ENCODE measurements around the gene PIEZO1.
"Not testable (repeated sequence)": the region's sequence is repeated elsewhere in the genome, so short reads cannot be mapped to it uniquely, and the experiment has no call there.

PIEZO1 gene

DNA sequence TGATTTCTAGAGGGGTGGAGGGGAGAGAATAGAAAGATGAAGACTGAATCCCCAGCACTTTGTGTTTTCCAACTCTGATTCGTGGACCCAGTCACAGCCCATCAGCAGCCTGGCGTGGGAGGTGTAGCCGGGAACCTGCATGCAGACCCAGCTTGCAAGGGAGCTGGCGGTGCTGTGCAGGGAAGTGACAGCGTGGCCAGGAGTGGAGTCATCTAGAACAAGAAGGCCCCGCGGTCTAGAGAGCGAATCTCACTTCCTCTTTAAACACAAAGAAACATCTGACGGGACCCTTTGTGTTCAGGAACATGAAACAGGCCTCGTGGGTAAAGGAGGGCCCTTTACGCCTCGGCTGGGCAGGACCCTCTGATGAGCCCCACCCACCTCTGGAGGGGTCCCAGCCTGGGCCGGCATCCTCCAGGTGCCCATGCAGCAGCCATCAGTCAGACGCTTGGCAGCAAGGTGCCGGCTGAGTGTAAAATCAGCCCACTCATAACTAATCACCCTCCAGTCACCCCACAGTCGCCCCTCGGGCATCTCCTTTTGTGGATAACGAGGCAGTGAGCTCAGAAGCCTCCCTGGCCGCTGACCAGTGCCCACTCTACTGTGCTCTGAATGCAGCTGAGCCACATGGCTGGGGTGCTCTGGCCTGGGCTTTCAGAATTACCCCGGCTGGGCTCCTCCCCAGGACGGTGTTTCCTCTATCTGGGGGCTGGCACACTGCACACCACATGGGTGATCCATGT lies 103.1 kb downstream of the PIEZO1 start:
- DNase-seq = peak; percentile 87

DNA sequence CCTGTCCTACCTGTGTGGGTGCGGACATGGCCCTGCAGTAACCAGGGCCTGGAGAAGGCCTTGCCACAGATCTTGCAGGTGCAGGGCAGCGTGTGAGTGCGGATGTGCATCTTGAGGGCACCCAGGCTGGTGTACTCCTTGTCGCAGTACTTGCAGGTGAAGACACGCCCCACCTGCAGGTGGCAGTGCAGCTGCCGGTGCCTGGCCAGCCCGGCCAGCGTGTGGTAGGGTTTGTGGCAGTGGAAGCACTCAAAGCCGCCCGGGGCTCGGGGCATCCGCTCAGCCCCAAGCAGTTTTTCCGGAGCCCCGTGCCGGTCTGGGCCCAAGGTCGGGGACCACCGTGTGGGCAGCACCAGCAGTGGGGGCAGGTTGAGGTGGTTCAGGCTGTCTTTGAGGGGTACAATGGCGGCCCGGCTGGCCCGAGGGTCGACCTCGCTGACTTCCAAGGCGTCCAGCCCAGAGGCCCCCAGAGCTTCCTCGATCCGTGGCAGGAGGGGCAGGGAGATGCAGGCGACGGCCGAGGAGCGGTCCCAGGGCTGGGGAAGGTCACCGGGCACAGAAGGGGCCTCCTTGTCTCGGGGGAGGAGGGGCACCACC lies 103.8 kb downstream of the PIEZO1 start:
- DNase-seq = peak; percentile 57

DNA sequence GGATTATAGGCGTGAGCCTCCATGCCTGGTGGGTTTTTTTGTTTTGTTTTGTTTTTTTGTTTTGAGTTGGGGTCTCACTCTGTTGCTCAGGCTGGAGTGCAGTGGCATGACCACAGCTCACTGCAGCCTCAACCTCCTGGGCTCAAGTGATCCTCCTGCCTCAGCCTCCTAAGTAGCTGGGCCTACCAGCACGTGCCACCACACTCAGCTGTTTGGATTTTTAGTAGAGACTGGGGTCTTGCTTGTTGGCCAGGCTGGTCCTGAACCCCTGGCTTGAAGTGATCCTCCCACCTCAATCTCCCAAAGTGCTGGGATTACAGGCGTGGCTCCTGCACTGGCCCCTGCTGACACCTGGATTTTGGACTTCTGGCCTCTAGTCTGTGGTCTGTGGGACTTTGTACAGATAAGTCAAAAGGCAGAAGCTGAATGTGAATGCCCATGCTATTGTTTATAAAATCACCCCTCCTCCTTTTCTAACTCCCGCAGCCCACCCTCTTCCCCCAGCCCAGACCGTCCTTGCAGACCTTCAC lies 104.4 kb downstream of the PIEZO1 start:
- DNase-seq = no peak

DNA sequence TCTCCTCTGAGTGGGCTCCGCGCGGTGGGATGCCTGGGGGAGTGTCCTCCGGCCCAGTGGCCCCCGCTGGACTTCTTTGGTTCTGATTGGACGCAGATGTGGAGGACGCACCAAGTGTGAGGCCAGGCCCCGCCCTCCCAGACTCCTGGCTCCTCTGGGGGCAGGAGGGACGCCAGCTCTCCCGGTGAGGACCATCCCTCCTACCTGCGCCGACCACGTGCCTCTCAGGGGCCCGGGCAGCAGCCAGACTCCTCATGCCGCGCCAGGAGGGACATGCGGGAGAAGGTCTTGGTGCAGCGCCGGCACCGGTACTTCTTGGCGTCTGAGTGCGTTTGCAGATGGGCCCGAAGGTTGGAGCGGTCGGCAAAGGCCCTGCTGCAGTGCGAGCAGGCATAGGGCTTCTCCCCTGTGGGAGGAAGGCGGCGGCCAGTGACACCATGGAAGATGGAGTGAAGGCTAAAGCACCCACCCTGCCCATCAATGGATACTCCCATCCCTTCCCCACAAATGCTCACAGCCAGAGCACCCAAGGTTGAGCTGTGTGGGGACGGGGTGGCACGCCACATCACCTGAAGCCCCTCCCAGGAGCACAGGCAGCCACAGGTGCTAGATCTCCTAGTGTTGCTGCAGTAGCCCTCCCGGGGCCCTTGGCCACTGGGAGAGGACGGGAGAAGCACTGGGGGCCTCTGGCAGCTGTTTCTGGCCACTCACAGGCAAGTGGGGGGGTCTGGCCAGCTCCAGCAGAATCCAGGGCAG lies 106.6 kb downstream of the PIEZO1 start:
- DNase-seq = no peak

DNA sequence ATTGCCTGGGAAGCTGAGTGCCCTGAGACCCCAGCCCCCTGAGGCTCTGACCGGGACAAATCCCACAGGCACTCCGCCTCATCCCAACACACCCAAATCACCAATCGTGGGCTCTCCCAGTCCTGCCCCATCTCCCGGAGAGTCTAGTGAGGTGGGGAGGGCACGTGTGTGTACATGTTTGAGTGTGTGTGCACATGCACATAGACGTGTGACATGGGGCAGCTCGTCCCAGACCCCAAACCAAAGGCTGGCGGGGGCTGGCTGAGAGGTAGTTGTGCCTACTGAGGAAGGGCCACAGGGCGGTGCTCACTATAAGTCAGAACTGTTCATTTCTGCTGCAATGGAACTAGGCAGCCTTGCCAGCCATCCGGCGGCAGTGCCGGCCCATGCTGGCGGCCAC lies 107.3 kb downstream of the PIEZO1 start:
- no peak for DNase-seq

DNA sequence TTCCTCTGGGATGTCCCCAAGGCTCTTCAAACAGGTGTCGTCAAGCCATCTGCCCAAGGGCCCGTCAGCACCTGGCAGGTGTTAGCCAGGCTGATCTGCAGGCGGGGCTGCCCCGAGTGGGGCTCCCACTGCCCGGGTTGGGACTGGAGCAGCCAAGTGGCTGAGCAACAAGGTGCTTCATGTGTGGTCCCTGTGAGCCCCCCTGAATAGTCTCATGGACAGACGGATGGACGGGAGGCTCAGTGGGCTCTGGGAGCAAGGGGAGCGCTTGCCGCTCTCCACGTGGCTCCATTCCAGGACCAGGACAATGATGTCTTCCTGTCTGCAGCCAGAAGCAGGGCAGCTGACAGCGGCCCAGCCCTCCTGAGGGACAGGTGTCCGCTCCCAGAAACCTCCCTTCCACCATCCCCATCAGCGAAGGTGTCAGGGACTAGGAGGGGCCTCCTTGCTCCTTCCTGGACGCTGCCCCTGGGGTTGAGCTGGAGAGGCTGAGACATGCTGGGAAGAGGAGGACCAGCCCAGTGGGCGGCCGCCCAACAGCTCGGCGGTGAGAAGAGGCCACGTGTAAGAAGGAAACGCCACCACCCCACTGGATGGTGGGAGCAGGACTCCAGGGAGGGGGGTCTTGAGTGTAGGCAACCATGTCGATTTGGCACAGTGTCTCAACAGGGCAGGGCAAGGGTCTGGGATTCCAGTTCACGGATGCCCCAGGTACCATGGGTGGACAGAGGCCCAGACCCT lies 108.3 kb downstream of the PIEZO1 start:
- DNase-seq = no peak

DNA sequence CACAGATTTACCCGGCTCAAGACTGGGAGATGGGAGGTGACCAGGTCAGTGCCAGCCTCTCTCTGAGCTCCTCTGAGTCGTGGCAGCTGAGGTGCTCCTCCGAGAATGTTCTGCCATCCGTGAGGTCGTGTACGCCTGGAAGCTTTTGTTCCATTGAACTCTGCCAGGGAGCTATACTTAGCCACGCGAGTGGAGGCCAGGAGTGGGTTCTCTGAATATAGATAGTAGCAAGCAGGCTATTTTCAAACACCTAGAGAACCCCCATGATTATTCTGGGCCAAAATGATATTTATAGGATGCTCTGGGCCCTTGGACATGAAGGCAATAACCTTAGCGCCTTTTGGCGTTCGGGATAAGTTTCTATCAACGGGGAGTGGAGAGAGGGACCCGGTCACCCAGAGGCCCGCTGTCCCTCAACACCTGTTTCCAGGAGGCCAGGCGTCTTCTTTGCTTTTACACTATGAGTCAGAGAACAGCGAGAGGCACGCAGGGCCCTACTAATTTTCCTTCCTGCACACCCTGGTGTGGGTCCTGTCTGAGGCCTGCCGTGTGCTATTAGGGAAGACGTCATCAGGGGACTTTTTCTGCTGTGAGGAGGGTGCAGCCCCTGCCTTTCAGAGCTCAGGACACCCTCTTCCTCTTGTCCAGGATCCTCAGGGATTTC lies 111.2 kb downstream of the PIEZO1 start:
- no peak for DNase-seq

DNA sequence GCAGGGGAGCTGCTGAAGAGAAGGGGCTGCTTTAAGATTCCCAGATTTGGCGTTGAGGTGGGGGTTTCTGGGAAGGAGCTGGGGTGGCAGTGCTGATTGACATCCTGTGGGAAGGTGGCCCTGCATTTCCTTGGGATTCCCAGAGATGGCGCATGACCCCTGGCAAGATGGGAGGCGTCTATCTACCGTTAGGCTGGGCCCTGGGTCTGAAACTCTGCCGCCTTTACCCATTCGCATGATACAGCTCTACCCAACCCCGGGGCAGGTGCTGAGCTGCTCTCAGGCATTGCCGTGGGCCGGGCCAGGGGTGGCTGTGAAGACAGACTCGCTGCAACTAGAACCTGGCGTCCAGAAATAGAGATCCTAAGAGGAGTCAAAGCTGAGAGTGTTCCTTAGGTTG lies 112.2 kb downstream of the PIEZO1 start:
- no peak for DNase-seq

DNA sequence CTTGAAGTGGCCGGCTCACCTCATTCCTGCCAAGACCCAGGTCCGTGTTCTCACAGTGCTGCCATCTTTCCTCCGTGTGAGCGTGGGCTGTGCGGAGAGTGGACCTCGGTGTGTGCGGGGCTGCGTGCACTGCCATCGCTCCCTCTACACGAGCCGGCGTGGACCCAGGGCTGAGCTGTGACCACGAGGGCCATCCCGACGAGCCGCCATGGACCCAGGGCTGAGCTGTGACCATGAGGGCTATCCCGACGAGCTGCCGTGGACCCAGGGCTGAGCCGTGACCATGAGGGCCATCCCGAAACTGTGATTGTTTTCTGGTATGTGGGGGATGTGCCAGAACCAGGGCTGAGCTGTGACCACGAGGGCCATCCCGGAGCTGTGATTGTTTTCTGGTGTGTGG lies 113.2 kb downstream of the PIEZO1 start:
- DNase-seq = no peak

DNA sequence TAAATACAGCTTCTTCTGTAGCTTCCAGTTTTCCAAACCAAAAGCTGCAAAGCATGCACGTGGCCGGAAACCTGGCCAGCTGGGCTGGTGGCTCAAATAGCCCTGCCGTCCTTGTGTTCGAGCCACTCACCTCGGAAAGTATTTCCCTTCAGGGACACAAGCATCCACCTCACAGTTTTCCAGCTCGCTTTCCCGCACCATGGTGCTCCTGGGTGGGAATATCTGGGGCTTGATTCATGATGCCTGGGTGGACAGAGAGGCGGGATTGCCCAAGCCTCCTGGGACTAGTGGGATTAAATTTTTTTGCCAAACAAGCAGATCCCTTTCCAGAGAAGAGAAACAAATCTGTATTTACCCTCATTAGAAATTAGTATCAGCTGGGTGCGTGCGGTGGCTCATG lies 115.0 kb downstream of the PIEZO1 start:
- DNase-seq = no peak

DNA sequence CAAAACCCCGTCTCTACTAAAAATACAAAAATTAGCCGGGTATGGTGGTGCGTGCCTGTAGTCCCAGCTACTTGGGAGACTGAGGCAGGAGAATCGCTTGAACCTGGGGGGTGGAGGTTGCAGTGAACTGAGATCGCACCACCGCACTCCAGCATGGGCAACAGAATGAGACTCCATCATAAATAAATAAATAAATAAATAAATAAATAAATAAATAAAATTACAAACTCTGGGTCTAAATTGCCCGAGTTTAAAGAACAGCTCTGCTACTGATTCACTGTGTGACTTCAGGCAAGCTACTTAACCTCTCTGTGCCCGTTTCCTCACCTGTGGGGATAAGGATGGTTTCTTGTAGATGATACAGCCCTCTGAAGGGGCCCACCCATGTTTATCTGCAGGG lies 115.5 kb downstream of the PIEZO1 start:
- DNase-seq = not testable (repeated sequence)

DNA sequence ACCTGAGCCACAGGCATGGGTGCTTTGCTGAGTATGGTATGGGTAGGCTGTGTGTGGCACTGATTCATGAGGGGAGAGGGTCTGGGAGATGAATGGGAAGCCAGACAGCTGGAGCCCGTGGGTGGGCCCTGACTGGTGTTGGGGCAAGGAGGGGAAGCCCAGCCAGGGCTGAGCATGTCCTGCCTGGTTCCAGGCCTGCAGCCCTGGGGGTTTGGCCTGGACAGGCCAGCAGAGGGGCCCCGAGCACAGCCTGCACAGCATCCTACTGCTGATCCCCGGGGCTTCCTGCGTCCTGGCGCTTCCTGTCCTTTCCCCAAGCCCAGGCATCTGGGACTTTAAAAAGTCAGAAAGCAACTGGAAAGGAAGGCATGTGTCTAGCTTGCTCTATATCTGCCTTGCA lies 117.6 kb downstream of the PIEZO1 start:
- no peak for DNase-seq

DNA sequence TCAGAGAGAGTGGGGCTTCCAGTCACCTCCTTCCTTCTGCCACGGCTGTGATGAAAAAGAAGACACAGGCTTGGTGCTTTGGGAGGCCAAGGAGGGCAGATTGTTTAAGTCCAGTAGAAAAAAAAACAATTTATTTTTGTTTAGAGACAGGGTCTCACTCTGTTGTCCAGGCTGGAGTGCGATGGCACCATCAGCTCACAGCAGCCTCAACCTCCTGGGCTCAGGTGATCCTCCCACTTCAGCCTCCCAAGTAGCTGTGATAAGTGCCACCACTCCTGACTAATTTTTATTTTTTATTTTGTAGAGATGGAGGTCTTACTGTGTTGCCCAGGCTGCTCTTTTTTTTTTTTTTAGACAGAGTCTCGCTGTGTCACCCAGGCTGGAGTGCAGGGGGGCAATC lies 119.5 kb downstream of the PIEZO1 start:
- DNase-seq = no peak
